H1 (cell line): ENCODE data around the gene NMU. TPM values are rescaled to one million over a fixed set of nuclear protein-coding genes. Genes with fewer than 3 reads are reported as not detected.

Source experiments
- CTCF ChIA-PET: fragments of 300-600 bp; sonication (Branson Sonifier 250); formaldehyde crosslinking; loops from one replicate; lab custom pipeline; 2021; ENCODE audit not compliant: partially characterized antibody; lab: Charles Lee
- POLR2A ChIA-PET: fragments of 300-600 bp; sonication (Branson Sonifier 250); formaldehyde crosslinking; loops from one replicate; lab custom pipeline; 2021; ENCODE audit warnings: inconsistent platforms; ENCODE audit not compliant: partially characterized antibody; lab: Charles Lee
- DNase-seq, 2 experiments: peaks; one replicate each; pipeline versions ENCODE4 v3.0.0 to v3.0.0-alpha.2; 2010 to 2022; ENCODE audit warnings: low spot score in 2 of 2, low read depth in 1 of 2, mixed read lengths in 1 of 2
- FAIRE-seq: peaks from 2 replicates; lab custom pipeline; 2011; peaks lifted over from hg19 to GRCh38; lab: Jason Lieb, UNC
- H2AFZ ChIP-seq: 2 replicates; pipeline ENCODE4 v1.8.1; 2012; ENCODE audit warnings: low read length, inconsistent platforms
- H2AK5ac ChIP-seq: 2 replicates; pipeline ENCODE4 v1.6.1; 2013; ENCODE audit warnings: low read depth, low read length
- H2BK120ac ChIP-seq: replicated peaks from 2 replicates; pipeline ENCODE3; 2013; ENCODE audit warnings: low read depth, low read length, inconsistent platforms
- H2BK12ac ChIP-seq: 2 replicates; pipeline ENCODE4 v1.6.1; 2013; ENCODE audit warnings: low read depth, low read length
- H2BK15ac ChIP-seq: 2 replicates; pipeline ENCODE4 v1.6.1; 2013; ENCODE audit warnings: low read length
- H2BK20ac ChIP-seq: 2 replicates; pipeline ENCODE4 v1.6.1; 2013; ENCODE audit warnings: low read length
- H2BK5ac ChIP-seq: 2 replicates; pipeline ENCODE4 v1.6.1; 2013; ENCODE audit warnings: low read depth, low read length
- H3K14ac ChIP-seq: 2 replicates; pipeline ENCODE4 v1.6.1; 2013; ENCODE audit warnings: inconsistent platforms; ENCODE audit not compliant: insufficient read length
- H3K18ac ChIP-seq: 2 replicates; pipeline ENCODE4 v1.6.1; 2013; ENCODE audit warnings: low read length; ENCODE audit errors: extremely low read depth
- H3K23ac ChIP-seq: 2 replicates; pipeline ENCODE4 v1.6.1; 2013; ENCODE audit warnings: inconsistent platforms; ENCODE audit not compliant: insufficient read length
- H3K23me2 ChIP-seq: 2 replicates; pipeline ENCODE4 v1.6.1; 2013; ENCODE audit warnings: low read depth, low read length
- H3K27ac ChIP-seq: 2 replicates; pipeline ENCODE4 v1.6.1; 2011; ENCODE audit warnings: low read depth, low read length, inconsistent platforms
- H3K27me3 ChIP-seq, 4 experiments: replicated peaks in 1 of 4; 1 replicate in 1 of 4; 2 replicates in 3 of 4; pipeline versions ENCODE4 v1.6.1 to v1.8.1; 2011 to 2013; ENCODE audit warnings: low read length in 3 of 4, mild to moderate bottlenecking in 3 of 4, inconsistent platforms in 2 of 4, mixed read lengths in 2 of 4, moderate library complexity in 1 of 4; ENCODE audit not compliant: control insufficient read depth in 3 of 4, insufficient read depth in 3 of 4; ENCODE audit errors: extremely low read depth in 1 of 4
- H3K36me3 ChIP-seq, 4 experiments: 2 replicates each; pipeline versions ENCODE4 v1.6.1 to v1.8.1; 2011 to 2013; ENCODE audit warnings: mild to moderate bottlenecking in 4 of 4, low read length in 3 of 4, moderate library complexity in 2 of 4, control low read depth in 1 of 4, inconsistent platforms in 1 of 4; ENCODE audit not compliant: insufficient read depth in 4 of 4, control insufficient read depth in 2 of 4
- H3K4ac ChIP-seq: replicated peaks from 2 replicates; pipeline ENCODE3; 2013; ENCODE audit warnings: low read length, low read depth, mixed read lengths, inconsistent platforms; ENCODE audit not compliant: insufficient read length
- H3K4me1 ChIP-seq, 4 experiments: replicated peaks in 1 of 4; 1 replicate in 1 of 4; 2 replicates in 3 of 4; pipeline versions ENCODE4 v1.6.1 to v1.8.1; 2011 to 2013; ENCODE audit warnings: low read length in 3 of 4, inconsistent platforms in 2 of 4, mixed read lengths in 1 of 4; ENCODE audit not compliant: insufficient read depth in 4 of 4, control insufficient read depth in 3 of 4
- H3K4me2 ChIP-seq, 2 experiments: 2 replicates each; pipeline versions ENCODE4 v1.6.1 to v1.8.1; 2011 to 2013; ENCODE audit warnings: low read depth in 2 of 2, low read length in 2 of 2, control low read depth in 1 of 2, inconsistent platforms in 1 of 2, mild to moderate bottlenecking in 1 of 2; ENCODE audit not compliant: insufficient read depth in 1 of 2
- H3K4me3 ChIP-seq, 4 experiments: fragments of 200-600, 300-600 bp in 1 of 4; sonication (generic), shearing (Covaris generic), sonication (Bioruptor Twin) in 1 of 4; 2 replicates each; pipeline versions ENCODE4 v1.5.1 to v1.8.1; 2011 to 2016; ENCODE audit warnings: low read length in 4 of 4, low read depth in 3 of 4, control low read depth in 2 of 4, inconsistent platforms in 2 of 4, mild to moderate bottlenecking in 2 of 4, mixed read lengths in 1 of 4, moderate library complexity in 1 of 4; ENCODE audit not compliant: insufficient read depth in 2 of 4; ENCODE audit errors: extremely low read depth in 1 of 4
- H3K56ac ChIP-seq: replicated peaks from 2 replicates; pipeline ENCODE3; 2013; ENCODE audit warnings: low read depth, mild to moderate bottlenecking, mixed read lengths, low read length, inconsistent platforms; ENCODE audit not compliant: insufficient read length
- H3K79me1 ChIP-seq: 2 replicates; pipeline ENCODE4 v1.6.1; 2013; ENCODE audit warnings: low read depth, low read length, control low read depth
- H3K79me2 ChIP-seq, 2 experiments: 2 replicates each; pipeline versions ENCODE4 v1.6.1 to v1.8.1; 2012 to 2013; ENCODE audit warnings: low read length in 2 of 2, mild to moderate bottlenecking in 2 of 2, inconsistent platforms in 1 of 2; ENCODE audit not compliant: insufficient read depth in 2 of 2, control insufficient read depth in 1 of 2
- H3K9ac ChIP-seq, 4 experiments: replicated peaks in 1 of 4; 1 replicate in 1 of 4; 2 replicates in 3 of 4; pipeline versions ENCODE4 v1.6.1 to v1.8.1; 2011 to 2013; ENCODE audit warnings: low read depth in 3 of 4, low read length in 3 of 4, control low read depth in 2 of 4, mild to moderate bottlenecking in 2 of 4, moderate library complexity in 2 of 4, inconsistent platforms in 1 of 4; ENCODE audit errors: extremely low read depth in 1 of 4
- H3K9me3 ChIP-seq, 2 experiments: 2 replicates each; pipeline versions ENCODE4 v1.6.1 to v1.8.1; 2012 to 2013; ENCODE audit warnings: mild to moderate bottlenecking in 2 of 2, moderate library complexity in 2 of 2, control low read depth in 1 of 2, inconsistent platforms in 1 of 2, low read depth in 1 of 2, low read length in 1 of 2, mixed read lengths in 1 of 2; ENCODE audit not compliant: insufficient read depth in 2 of 2
- H4K20me1 ChIP-seq, 2 experiments: replicated peaks in 1 of 2; 2 replicates each; pipeline versions ENCODE3 to v1.8.1; 2011 to 2013; ENCODE audit warnings: inconsistent platforms in 2 of 2, low read length in 2 of 2, mild to moderate bottlenecking in 1 of 2; ENCODE audit not compliant: insufficient read depth in 2 of 2, control insufficient read depth in 1 of 2
- H4K5ac ChIP-seq: 2 replicates; pipeline ENCODE4 v1.6.1; 2013; ENCODE audit warnings: low read length, low read depth, mixed read lengths, inconsistent platforms; ENCODE audit not compliant: insufficient read length
- H4K8ac ChIP-seq: 2 replicates; pipeline ENCODE4 v1.8.0; 2013; ENCODE audit warnings: mild to moderate bottlenecking, moderate library complexity, low read length, inconsistent platforms; ENCODE audit not compliant: insufficient read depth; ENCODE audit errors: extremely low read depth
- H4K91ac ChIP-seq: replicated peaks from 2 replicates; pipeline ENCODE3; 2013; ENCODE audit warnings: low read length, mixed read lengths, inconsistent platforms; ENCODE audit not compliant: insufficient read length
- CEBPB ChIP-seq: IDR thresholded peaks from 2 replicates; pipeline ENCODE4 v1.6.1; 2012; ENCODE audit warnings: low read depth, low read length
- MAFK ChIP-seq: IDR thresholded peaks from 2 replicates; pipeline ENCODE4 v1.6.1; 2012; ENCODE audit warnings: low read depth, mild to moderate bottlenecking, improper control_type of control experiment, low read length
- WGBS, 2 experiments: shearing (Covaris generic) in 1 of 2; methylation state at CpG; one replicate each; pipeline versions ENCODE4 v1.1.6 to v1.1.7; 2013 to 2015; ENCODE audit warnings: low lambda C conversion rate in 2 of 2, mixed read lengths in 2 of 2, inconsistent platforms in 1 of 2, low coverage in 1 of 2, missing lambda C conversion rate in 1 of 2; ENCODE audit not compliant: insufficient replicate concordance in 2 of 2, insufficient coverage in 1 of 2, insufficient read length in 1 of 2; ENCODE audit errors: extremely low coverage in 1 of 2, missing lambda C conversion rate in 1 of 2; 5-methylcytosine and 5-hydroxymethylcytosine counted together
- polyA plus RNA-seq, 7 experiments: library from polyadenylated mRNA; depleted of rRNA in 3 of 7; stranded (reverse) in 5 of 7; unstranded in 2 of 7; fragments of >200 nt in 5 of 7; fragments of 200-250 nt in 2 of 7; gene quantifications; 1 replicate in 5 of 7; 2 replicates in 1 of 7; 4 replicates in 1 of 7; pipeline versions ENCODE4 v1.2.1 to v1.2.3, GENCODE V29; 2011 to 2013; ENCODE audit warnings: missing spikeins in 2 of 7, mixed read lengths in 2 of 7
- total RNA-seq: library from RNA; stranded (reverse); fragmentation: NEBNext Ultra II Directional; extraction: Animal tissue kit (Norgen Biotek cat#: 25700); gene quantifications from 2 replicates; pipeline ENCODE4 v1.2.1, GENCODE V29; 2021

Gene NMU
- total and polyA plus RNA-seq, 2 of the 8 experiments (the other 6 are each of a cell fraction or from before 2014, with no cell fraction given): 30.5 to 50.4 TPM

DNA sequence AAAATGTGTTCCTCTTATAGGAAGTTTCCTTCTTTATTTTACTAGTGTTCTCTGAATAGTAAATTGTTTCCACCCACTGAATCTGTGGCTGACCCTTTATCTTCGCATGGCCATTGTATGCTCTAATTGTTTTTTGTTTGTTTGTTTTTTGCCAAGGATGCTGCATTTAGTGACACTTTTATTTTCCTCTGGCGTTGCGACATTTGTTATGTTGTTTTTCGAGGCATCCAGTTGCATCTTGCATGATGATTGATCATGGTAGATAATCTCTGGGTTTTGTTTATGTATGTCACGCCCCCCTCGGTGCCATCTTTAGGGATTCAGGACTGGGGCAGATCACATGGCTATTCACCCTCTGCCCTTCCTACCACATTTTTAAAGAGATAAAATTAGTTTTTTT, 2.2 kb downstream of the NMU start:
- H2BK12ac ChIP-seq: no peak overlapping the region
- no peak overlapping the region for H3K4ac ChIP-seq
- DNase-seq (no peak), FAIRE-seq (no peak)
- H3K4me1 ChIP-seq: peaks cover 8 to 27% (median 15%) of the 10 kb centered on the region in 4 experiments; a peak in 6 of 7 replicates
- no peak overlapping the region for H2BK5ac ChIP-seq
- peak overlapping the region; percentile 92 to 96; a peak in 3 of 4 replicates for H3K4me2 ChIP-seq
- H2BK15ac ChIP-seq: no peak overlapping the region
- no peak overlapping the region for H2AFZ ChIP-seq
- H3K14ac ChIP-seq: no peak overlapping the region
- H4K20me1 ChIP-seq: no peaks in the 10 kb centered on the region
- WGBS, 2 experiments: 66% methylated on average over 6 of the region's 6 CpGs; no CpG with 5 or more reads in 1 of the 2 experiments
- CTCF ChIA-PET: no interaction called here
- no peak overlapping the region for H2AK5ac ChIP-seq
- no peak overlapping the region for H4K91ac ChIP-seq
- H3K23me2 ChIP-seq: peaks cover 16% of the 10 kb centered on the region
- H4K5ac ChIP-seq: no peak overlapping the region
- peaks cover 0 to 23% (median 15%) of the 10 kb centered on the region in 4 experiments; a peak in 6 of 7 replicates for H3K27me3 ChIP-seq
- TF ChIP-seq CEBPB (0 out of 2 replicates have a peak, but pooled peaks have one; percentile 3), MAFK (no peak)
- H3K4me3 ChIP-seq: peak overlapping the region in 1 of 4 experiments; percentile 74; a peak in 1 of 8 replicates
- H3K79me2 ChIP-seq: peaks cover 0 to 18% of the 10 kb centered on the region in 2 experiments; a peak in 2 of 4 replicates
- H3K18ac ChIP-seq: no peak overlapping the region
- H2BK120ac ChIP-seq: no peak overlapping the region
- no peak overlapping the region for H3K9ac ChIP-seq
- H3K36me3 ChIP-seq: no peaks in the 10 kb centered on the region
- no peak overlapping the region for H3K56ac ChIP-seq
- H3K23ac ChIP-seq: no peak overlapping the region
- no peak overlapping the region for H4K8ac ChIP-seq
- H2BK20ac ChIP-seq: no peak overlapping the region
- H3K79me1 ChIP-seq: no peaks in the 10 kb centered on the region
- POLR2A ChIA-PET: no interaction called here
- no peaks in the 10 kb centered on the region for H3K9me3 ChIP-seq
- H3K27ac ChIP-seq: no peak overlapping the region
